Mucosa of gallbladder (tissue), 1 donor: ENCODE data around the gene ITGBL1. TPM values are rescaled to one million over a fixed set of nuclear protein-coding genes. Genes with fewer than 3 reads are reported as not detected.

ENCODE experiments used
- DNase-seq: peaks from one replicate; pipeline ENCODE4 v3.0.0-alpha.2; 2020; ENCODE audit warnings: low spot score
- total RNA-seq: library from RNA; stranded (reverse); gene quantifications from one replicate; pipeline ENCODE4 v1.2.1, GENCODE V29; 2021
- donor health status: DM: no; HTN: no; CAD: no.

ITGBL1 gene
- total RNA-seq, 1 donor from 2014 or later, result 16.2 TPM

- no peak for DNase-seq
Measured at GRCh38 chr13:101624981-101625380, 172.5 kb downstream of the ITGBL1 start.

DNA sequence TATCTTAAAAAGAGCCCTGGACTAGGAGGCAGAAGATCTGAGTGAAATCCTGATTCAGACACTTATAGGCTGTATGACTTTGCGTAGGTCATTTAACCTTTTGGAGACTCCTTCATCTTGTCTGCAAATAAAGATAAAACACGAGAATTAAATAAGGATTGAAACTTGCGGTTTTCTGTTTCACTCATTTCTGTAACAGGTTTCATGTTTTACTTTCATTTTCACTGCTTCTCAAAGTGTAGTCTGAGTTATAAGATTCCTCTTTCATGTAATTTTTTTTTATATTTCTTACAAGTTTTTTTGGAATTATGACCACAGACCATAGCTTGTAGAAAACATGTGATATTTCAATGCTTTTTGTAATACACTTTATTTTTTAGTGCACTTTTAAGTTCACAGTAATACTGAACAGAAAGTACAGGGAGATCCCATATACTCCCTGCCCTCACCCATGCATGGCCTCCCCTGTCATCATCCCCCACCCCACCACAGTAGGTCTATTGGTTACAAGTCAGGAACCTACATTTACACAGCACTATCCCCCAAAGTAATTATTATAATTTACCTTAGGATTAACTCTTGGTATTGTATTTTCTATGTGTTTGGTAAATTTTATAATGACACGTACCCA, 174.6 kb downstream of the ITGBL1 start:
- no peak for DNase-seq

GRCh38 chr13:101627556-101627943, 175.1 kb downstream of the ITGBL1 start:
- DNase-seq, result no peak

DNA sequence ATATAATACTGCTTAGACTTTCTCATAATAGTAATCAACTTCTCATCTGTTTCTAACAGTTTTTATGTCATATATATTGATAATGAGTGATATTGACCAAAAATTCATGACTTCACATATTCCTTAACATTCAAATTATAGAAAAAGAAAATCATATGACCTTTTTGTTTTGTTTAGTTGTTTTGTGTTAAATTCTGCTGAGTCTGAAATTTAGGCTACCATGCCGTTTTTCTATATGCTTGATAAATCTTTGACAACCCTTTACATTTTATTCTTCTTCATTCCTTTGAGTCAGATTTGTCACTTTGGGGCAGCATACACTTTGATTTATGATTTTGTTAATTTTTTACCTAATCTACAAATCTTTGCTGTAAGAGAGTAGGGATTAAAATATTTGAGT, 176.4 kb downstream of the ITGBL1 start:
- DNase-seq, result no peak

GRCh38 chr13:101631395-101631794, 178.9 kb downstream of the ITGBL1 start:
- DNase-seq, result no peak

GRCh38 chr13:101634142-101634541, 181.7 kb downstream of the ITGBL1 start:
- no peak for DNase-seq

- no peak for DNase-seq
Measured at GRCh38 chr13:101639711-101640110, 187.2 kb downstream of the ITGBL1 start.

GRCh38 chr13:101640788-101641400, 188.4 kb downstream of the ITGBL1 start:
- no peak for DNase-seq

GRCh38 chr13:101645871-101646270, 193.4 kb downstream of the ITGBL1 start:
- DNase-seq, result no peak

DNA sequence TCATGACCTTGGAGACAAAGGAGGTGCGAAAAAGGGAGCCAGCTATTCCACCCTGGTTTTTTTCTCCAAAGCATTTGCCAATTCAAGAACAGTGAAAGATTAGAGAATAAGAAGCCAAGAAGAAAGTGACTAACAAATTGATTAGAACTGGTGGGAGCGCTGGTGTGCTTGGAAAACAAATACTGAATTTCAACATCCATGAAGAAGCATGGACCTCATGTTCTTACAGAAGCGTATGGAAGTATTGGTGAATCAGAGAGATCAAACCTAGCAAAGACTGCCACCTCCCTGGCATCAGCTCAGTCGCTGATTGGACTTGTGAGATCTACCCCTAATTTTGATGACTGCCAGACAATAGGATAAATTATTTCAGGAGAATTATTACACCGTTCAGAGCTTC, 195.3 kb downstream of the ITGBL1 start:
- DNase-seq, result no peak

- DNase-seq, result no peak
Measured at GRCh38 chr13:101648766-101649487, 196.5 kb downstream of the ITGBL1 start.

- DNase-seq, result no peak
Measured at GRCh38 chr13:101649488-101650126, 197.1 kb downstream of the ITGBL1 start.

DNA sequence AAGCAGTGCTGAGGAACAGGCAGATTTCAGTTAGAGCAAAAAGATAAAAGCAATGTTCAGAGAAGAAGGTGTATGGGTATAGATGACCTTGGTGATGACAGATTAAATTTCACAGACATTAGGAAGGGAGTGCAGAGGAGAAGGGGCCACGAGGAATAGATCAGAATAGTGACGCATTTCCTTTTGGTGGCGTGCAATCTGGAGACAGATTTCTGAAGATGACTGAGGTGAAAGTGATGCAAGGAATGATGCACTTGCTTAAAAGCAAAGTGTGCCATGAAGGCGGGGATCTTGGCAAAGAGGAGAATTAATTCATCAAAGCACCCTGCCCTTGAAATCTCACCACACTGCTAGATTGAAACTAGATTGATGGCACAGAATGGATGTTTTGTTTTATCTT, 202.4 kb downstream of the ITGBL1 start:
- no peak for DNase-seq

DNA sequence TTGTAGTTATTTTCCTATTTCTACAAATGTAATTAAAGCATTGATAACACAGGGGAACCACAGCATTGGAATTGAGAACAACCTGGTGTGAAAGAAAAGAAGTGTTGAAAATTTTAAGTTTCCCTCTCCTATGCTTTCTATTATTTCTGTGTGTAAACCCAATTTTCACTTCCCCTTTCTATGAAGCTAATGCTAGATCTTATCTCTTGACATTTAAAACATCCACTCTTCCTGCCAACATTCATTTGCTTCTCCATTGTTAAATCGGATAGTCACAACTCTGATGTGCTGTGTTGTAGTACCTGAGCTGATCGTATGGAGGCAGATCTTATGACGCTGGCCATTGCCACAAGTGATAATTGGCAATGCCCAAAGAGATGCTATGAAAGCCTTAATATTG, 203.0 kb downstream of the ITGBL1 start:
- no peak for DNase-seq

DNA sequence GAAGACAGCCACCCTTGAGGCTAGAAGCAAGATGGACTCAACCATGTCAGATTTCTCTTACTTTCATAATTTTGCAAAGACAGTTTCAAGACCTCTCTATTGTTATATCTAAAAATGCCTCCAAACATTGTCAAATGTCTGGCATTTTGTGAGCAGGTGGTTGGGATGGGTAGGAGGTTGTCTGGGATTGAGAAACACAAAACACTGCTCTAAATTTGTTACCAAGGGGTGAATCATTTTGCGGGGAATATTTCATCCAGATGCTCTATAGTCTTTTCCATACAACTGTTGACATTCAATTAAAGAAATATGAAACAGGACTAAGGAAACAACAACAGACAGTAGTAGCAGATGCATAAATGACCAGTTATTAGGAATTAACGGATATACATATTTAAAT, 208.2 kb downstream of the ITGBL1 start:
- no peak for DNase-seq

- DNase-seq, result no peak
Measured at GRCh38 chr13:101661839-101662238, 209.4 kb downstream of the ITGBL1 start.

DNA sequence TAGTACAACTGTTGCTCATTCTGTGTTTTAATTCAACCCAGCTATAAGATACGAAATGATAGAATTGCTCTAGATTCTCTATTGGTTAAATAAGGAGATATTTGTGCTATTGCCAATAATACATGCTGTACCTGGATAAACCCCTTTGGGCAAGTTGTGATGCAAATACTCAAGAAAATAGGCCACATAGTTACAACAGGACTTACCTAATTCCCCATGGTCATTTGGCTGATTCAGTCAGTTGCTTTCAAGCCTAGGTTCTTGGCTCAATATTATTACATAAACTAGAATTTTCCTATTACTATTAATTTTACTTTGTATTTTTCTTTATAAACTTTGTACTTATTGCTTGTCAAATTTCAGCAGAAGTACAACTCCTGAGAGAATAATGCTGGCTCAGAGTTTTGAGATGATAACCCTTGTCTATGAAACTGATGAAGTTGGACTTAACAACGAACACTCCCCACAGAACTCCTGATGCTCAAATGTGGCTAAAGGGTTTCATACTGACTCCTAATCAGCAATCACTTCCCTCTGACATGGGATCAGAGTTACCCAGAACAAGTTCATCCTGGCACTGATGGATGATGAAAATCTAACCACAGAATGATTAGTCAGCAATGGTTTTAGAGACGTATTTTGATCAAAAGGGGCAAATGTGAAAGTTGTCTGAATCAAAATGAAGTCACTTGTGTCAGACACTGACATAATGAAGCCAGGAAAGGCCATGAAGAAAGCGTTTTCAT, 221.1 kb downstream of the ITGBL1 start:
- DNase-seq, result no peak

DNA sequence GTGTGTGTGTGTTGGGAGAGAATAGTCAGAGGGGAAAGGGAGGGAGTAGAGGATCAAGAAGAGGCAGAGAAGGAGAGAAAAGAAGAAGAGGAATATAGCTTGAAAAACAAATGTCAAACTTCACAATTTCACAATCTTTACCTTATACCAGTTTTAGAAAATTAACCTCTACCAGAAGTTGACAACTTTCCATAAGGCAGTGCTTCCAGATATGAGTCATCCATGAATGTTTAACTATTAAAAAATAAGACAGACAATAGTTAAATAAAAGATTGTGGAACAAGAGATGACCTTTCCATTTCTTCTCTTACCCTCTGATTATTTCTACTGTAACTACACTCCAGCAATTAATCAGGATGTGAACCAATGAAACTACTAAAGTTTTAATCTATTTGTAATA, 229.4 kb downstream of the ITGBL1 start:
- no peak for DNase-seq

DNA sequence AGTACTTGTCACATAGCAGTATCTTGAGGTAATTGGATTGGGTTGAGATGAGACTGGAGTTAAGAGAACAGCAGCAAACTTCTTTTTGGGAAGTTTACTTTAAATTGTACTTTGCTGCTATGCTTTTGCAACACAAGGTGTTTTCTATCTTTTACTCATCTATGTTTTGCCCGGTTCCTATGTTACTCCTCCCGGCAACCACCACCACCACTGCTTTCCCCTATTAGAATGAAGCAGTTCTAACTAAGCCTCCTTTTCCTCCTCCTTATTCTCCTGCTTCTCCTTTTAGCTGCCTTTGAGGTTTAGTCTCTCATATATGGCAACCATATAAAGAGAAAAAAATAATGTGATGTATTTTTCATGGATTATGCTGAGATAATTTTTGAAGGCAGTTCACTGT, 233.5 kb downstream of the ITGBL1 start:
- DNase-seq, result no peak

DNA sequence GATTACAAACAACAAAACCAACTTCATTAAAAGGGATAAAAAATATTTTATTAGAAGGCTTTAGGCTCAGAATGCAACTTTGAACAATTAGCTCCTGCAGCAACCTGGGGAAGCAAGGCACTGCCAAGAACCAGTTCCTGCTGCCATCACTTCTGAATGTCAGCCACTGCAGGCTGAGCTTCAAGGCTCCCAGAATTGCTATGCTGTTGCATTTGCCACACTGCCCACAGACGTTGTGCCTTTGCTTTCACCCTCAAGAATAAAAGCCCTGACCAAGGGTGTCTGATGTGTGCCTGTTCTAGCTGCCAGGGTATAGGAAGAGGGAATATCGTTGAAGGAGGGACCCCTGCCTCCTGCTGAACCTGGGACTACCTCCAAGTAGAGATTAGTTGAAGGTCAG, 238.4 kb downstream of the ITGBL1 start:
- DNase-seq, result no peak

DNA sequence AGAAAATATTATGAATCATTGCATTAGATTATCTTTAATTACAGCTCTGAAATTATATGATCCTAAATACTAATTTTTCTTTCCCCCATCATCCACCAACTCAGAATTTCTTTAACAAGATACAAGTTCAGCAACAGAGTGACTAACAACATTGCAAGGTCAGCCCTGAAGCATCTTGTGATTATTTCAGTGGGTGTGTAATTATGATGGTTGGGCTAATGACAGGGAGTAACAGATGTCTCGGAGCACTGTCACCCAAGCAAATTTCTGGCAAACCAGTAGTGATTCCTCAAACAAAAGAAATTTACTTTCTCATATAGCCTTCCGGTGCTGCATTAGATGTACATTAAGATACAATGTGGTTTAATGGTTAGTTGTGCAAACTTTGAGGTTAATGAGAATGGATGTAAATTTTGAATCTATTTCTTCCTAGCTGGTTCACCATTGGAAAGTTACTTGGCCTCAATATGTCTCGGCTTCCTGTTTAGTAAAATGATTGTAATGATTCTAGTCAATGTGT, 238.9 kb downstream of the ITGBL1 start:
- DNase-seq, result no peak
